ENCODE data around the gene NID2.

DNA sequence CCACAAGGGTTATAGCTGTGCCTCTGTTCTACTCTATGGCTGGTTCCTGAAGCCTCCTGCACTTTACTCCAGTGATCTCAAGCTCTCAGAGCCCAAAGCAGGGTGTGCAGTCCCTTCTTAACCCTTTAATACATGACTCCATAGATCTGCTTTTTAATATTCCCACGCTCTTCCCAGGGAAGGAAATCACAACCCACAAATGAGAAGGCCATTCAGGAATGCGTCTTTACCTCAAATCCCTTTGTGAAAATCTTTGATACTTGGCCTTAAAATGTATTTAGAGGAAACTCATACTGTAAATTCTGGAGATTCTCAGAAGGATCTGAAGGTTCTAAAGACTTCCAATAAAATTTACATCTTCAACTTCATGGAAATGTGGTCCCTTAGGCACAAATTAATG, 17.0 kb downstream of the NID2 start:
- TF ChIP-seq, protein P1, sequence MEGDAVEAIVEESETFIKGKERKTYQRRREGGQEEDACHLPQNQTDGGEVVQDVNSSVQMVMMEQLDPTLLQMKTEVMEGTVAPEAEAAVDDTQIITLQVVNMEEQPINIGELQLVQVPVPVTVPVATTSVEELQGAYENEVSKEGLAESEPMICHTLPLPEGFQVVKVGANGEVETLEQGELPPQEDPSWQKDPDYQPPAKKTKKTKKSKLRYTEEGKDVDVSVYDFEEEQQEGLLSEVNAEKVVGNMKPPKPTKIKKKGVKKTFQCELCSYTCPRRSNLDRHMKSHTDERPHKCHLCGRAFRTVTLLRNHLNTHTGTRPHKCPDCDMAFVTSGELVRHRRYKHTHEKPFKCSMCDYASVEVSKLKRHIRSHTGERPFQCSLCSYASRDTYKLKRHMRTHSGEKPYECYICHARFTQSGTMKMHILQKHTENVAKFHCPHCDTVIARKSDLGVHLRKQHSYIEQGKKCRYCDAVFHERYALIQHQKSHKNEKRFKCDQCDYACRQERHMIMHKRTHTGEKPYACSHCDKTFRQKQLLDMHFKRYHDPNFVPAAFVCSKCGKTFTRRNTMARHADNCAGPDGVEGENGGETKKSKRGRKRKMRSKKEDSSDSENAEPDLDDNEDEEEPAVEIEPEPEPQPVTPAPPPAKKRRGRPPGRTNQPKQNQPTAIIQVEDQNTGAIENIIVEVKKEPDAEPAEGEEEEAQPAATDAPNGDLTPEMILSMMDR (IDR thresholded peaks at IDR 0.05) = no peak
- TF ChIP-seq EZH2 (IDR thresholded peaks at IDR 0.05; ENCODE audit: borderline replicate concordance, insufficient read depth, low read depth, low read length, poor library complexity, severe bottlenecking) = no peak

All from B cell (primary cell).